Limb (tissue), 2 donors: Measurements from ENCODE around the gene ALS2CL.

Experiments
- DNase-seq, 2 donors: peaks; one replicate each; pipeline ENCODE4 v3.0.0-alpha.2; 2016; ENCODE audit errors: extremely low spot score in 2 of 2

The ALS2CL gene

DNA sequence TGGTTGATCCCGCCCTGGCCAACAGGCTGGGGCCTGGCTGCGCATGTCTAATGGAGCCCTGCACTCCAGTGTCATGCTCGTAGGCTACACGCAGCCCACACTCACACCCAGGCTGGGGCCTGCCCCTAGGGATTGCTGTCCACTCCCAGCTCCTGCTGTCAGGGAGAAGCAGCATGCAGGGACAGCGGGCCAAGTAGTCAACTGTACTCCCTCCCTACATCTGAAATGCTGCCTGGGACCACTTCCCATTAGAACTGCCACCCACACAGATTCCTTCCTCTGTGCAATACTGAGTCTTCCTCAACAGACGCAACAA is 16.1 kb downstream of the ALS2CL start:
- no peak for DNase-seq

DNA sequence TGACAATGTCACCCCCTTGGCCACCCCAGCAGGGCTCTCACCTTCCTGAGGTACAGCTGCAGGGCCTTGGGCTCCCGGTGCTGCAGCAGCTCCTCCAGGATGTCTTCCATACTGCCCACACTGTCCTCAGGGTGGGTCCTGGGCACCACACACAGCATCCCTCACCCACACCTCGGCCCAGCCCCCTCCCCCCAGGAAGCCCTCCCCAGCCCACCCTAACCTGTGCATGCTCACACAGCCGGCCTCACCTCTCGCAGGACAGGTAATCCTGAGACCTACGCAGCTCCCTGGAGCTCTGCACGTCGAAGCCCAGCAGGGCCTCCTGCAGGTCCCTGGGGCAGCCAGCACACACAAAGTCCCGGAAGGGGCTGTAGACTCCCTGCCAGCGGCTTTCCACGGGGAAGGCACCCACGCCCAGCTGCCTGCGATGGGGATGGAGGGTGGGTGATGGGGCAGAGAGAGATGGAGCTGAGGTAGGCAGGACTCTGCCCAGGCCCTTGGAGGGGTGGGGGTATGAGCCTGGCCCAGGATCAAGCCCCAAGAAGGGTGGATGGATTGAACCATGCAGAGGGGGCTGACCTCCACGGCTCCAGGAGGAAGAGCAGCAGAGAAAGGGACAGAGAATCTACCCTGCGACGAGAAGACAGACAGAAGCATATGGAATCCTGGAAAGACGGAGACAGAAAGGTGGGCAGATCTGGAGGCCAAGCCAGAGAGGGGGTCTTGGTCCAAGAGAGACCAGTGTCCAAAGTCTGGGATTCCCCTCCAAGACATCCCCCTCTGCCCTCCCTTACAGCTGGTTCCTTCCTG is 16.7 kb downstream of the ALS2CL start:
- DNase-seq = no peak

DNA sequence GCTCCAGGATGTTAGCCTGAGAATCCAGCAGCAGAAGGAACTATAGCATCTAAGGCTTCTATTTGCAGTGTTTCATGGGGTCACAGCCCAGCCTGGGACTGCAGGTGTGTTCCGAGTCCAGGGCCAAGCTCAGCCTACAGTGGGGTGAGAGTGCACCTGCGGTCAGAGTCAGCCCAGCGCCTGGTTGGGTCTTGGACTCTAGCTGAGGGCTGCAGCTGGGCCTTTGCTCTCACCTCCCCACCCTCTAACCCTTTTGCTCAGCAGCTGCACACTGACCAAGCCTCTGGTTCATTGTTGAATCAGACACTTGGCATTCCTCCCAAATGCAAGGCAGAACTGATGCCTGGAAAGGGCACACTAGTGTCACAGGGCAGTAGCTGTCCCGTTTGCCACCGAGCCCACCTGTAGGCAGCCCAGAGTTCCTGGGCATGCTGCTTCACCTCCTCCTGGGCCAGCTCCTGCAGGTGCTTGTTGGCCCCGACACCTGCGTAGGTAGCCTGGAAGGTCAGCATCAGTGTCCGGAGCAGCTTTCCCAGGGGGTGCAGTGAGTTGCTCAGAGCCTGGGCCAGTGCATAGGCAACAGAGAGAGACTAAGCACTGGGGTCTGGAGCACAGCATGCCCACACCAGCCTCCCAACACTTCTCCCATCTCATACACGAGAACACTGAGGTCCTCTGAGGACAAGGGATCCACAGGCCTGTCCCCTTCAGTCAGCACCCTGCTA is 17.5 kb downstream of the ALS2CL start:
- DNase-seq = no peak

DNA sequence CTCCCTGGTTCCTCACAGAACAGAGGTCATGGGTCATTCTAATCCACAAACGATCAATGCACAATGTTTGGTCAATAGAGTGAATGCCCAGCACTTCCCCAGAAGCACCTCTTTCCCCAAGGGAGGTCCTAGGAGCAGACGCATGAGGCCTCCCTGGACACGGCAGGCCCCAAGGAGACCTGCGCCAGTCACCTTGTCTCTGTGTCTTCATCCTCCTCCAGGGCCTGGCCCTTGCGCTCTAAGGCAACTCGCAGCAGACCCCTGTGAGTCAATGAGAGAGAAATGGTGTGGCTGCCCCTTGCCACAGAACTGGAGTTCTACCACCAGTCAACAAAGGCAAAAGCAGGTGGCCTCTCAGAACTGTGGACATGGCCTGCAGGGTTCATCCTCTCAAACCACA is 18.1 kb downstream of the ALS2CL start:
- no peak for DNase-seq

DNA sequence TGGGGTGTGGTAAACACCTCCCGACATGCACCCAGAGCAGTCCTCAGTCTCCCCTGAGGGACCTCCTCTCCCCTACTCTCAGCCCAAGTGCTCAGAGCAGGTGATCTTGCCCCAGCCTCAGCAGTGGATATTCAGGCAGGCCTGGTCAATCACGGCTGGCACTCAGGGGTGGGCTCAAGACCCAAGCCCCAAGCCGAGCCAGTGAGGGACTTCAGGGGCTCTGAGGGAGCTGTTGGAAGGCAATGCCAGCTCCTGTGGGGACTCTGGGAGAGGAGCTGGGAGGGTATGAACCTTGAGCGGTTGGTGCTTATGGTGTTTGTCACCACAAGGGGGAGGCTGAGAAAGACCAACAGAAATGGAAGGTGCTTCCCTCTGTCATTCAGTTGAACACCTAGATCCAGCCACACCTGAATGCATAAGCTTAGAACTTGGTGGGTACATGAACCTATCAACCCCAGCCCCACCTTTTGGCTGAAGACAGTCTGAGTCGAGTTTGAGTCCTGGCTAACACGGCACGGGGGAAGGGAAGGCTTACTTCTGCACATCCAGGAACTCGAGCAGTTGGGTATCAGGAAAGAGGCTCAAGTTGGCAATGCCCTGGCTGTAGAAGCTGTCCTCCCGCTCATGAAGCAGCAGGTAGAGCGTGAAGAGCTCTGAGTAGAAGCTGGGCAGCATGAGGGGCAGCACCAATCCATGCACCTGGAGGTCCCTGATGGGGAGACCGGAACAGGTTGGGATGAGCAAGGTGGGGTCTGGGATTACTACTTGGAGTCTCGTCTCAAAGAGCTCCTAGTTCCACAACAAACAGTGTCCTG is 19.2 kb downstream of the ALS2CL start:
- DNase-seq = no peak

DNA sequence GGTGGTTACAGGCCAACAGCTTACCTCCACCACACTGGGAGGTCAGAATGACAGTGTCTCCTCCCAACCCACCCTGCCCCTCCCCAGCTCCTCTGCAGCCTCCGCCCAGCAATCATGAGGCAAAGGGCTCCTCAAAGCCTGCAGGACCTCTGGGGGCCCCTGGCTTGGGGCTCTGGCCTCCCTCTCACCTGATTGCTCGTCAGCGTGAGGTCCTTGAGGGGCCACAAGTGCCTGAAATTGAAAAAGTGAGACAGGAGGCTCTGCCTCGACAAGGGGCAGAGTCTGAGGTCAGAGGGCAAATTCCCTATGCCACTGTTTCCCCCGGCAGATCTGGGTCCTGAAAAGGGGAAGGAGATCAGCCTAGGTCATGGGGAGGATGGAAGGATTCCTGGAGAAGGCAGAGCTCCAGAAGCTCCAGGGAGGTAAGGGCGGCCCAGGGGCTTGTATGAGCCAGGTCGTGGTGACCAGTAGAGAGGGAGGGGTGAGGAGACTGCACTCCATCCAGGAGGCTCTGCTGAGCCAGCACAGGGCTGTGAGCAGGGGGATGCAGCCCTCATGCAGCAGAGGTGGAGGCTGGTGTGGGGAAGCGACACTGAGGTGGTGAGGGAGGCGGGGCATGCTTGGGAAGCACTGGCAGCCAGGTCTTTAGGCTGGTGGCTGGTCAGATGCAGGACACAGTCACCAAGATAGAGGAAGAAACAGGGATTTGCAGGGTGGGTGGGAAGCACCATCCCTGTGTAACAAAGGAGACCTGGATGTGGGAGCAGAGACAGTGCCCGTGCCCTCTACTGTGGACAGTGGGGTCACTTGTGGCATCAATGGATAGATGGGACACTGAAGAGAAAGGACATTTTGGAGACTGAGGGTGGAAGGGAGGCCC is 20.1 kb downstream of the ALS2CL start:
- DNase-seq = peak in 1 of 2 donors; percentile 17

DNA sequence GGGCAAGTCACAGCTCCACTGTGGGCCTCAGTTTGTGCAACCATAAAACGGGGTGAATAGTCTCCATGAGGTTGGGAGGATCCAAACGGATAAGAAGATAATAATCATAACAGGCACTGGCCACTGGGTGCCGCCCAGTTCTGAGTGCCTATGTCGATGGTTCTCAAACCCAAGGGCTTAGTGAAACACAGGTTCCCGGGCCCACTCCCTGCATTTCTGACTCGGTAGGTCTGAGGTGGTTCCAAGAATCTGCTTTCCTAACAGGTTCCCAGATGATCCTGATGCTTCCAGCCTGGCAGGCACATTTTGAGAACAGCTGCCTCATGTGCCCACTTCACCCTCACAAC is 21.2 kb downstream of the ALS2CL start:
- no peak for DNase-seq

DNA sequence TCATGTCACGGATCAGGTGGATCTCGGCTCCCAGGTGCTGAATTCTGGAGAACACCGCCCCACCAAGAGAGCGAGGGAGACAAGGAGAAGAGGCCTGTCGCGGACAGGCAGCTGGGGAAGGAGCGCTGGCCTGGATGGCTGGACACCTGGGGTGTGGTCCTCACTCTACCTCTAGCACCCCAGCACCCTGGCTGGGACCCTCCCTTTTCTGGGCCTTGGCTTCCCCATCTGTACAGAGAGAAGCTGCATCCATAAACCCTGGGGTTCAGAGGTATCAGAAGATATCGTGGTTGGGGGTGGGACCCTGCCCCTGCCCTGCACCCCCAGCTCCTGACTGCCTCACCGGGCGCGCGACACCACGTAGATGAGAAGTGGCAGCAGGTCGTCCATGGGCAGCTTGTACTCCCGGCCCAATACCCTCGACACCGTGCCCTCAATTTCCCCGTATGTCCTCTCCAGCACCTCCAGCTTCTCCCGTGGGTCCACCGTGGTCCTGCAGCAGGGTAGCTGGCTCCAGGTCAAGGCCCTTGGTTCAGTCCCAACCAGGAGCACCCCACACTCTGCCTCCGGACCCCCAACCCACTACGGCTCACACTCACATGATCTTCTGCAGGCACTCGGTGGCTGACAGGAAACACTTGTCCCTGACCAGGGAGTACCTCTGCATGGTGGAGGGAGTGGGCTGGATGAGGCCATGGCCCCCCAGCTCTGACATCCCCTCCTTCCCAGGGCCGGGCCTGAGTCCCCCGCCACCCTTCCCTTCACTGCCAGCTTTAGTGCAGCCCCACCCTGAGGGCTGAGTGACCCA is 21.7 kb downstream of the ALS2CL start:
- DNase-seq = peak in 1 of 2 donors; percentile 13

DNA sequence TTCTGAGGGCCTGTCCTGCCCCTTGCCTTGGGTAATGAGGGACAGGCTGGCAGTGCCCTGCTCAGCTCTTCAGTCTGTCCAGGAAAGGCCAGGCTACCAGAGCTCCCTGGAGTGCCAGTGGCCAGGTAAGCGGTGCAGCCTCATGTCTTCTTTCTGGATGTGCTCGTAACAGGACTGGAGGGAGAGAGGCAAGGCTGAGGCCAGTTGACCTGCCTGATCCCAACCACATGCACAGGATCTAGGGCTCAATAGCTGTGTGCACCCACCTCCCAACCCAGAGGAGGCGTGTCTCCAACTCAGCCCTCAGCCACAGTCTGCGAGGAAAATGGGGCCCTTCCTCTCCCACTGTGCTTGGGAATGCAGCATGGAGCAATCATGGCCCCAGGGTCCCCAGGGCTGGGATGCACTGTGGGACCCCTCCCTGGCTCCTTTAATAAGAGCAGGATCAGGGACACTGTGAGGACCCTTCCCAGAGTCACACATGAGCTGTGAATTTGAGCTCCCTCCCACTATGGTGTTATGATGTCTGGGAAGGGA is 22.5 kb downstream of the ALS2CL start:
- DNase-seq = no peak

DNA sequence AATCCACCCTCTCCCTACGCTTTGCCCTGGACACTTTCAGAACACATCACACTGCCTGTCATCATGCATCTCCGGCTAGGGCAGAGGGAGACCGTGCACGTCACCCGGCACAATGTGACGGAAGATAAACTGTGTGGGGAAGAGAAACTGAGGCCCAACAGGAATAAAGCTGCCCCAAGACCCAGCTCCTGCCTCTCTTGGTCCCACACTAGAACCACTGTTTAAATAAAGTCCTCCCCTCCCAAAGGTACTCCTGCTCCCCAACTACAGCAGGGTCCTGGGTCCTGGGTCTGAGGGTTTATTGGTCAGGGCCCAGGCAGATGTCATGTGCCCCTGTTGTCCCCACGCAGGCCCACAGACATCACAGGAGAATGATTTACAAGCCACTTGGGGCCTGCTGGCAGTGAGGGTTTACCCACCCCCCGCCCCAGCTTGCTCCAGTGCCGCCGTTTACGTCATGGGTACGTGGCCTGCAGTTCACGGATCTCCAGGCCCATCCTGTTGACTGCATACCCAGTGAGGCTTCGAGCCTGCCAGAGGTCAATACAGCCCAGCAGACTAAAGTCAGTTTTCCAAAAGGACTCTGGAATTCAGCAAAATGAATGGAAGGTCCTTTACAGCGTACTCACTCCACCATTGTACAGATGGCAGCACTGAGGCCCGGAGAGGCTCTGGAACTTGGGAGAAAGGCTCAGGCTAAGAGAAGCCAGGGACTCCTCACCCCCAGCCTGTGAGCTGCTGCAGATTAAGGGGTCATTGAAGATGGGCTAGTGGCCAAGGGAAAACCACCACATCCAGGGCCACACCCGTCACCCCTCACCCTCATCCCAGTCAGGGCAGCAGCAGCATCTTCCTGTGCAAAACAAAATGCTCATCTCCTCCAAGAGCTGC is 23.2 kb downstream of the ALS2CL start:
- DNase-seq = peak in 1 of 2 donors; percentile 14

DNA sequence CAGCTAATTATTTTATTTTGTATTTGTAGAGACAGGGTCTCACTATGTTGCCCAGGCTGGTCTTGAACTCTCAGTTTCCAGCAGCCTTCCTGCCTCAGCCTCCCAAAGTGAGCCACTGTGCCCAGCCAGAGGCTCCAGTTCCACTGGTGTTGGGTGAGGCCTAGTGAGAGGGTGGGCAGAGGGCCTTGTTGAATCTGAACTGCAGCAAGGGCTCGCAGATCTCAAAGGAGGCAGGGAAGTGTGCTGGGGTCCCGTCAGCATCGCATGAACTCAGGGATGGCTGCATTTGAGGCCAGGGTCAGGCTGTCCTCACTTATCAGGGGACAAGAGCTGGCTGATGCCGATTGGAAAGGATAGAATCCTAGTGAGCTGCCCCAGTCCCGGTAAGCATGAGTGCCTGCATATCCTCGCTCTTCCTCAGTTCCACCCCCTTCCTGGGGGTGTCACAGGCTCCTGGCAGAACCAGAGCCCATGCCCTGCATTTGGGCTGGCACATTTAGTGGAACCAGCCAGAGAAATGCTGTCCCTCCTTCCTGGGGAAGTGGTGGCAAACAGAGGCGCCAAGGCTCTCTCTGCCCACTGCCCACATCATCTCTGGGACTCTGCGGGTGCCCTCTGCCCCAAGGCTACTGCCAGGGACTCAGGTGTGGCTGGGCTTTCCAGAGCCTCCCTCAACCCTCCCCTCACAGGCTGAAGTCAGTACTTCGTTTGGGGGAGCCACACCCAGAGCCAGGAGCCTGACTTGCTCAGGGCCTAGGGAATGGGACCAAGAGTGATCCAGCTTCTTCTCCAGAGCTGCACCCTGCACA is 24.1 kb downstream of the ALS2CL start:
- peak in 1 of 2 donors; percentile 12 for DNase-seq

DNA sequence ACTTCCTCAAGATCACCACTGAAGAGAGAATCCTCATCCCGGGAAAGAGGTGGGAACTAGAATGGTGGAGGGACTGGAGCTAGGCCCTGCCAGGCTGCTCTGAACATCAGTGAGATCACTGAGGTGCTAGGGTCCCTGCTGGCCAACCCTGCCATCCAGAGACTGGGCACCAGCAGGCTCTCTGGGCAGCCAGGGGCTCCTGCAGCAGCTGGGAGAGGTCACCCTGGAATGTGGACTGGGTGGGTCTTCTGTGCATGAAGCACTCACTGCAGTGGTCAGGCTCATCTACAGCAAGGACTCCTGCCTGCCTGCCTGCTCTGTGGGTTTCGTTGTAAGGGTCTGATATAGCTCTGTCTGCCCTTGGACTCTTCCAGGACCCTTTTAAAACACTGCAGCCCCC is 24.9 kb downstream of the ALS2CL start:
- peak in 1 of 2 donors; percentile 14 for DNase-seq

DNA sequence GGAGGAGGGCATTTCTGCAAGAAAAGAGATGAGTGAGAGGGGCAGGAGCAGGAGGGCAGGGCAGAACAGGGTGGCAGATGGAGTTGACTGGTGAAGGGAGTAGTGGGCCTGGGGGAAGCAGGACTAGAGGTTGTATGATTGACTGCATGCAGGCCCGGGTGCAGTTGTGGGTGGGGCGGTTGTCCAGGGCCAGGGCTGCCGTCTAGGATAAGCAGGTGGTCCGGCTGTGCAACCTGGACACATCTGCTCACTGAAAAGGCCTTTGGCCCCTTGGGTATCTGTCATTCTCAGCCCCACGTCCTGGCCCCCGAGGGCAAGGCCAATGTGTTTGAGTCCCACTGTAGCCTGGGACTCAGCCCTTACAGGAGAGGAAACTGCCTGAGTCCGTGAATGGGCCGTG is 25.4 kb downstream of the ALS2CL start:
- peak in 1 of 2 donors; percentile 17 for DNase-seq

DNA sequence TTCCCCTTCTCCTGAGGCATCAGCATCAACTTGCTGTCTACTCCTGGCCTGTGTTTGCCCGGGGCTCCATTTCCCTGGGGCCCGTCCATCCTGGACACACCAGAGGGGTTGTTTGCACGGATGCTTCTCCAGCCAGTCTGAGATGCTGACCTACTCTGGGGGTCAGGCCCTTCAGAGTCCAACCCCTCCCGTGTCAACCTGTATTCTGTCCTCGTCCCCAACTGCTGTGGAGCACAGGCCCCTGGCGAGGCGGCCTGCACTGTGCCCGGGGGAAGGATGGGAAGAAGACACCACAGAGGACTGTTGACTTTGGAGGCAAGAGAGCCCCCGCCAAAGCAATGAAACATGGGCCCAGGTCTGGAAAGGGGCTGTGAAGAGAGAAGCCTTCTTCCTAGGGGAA is 25.8 kb downstream of the ALS2CL start:
- peak in 1 of 2 donors; percentile 13 for DNase-seq

DNA sequence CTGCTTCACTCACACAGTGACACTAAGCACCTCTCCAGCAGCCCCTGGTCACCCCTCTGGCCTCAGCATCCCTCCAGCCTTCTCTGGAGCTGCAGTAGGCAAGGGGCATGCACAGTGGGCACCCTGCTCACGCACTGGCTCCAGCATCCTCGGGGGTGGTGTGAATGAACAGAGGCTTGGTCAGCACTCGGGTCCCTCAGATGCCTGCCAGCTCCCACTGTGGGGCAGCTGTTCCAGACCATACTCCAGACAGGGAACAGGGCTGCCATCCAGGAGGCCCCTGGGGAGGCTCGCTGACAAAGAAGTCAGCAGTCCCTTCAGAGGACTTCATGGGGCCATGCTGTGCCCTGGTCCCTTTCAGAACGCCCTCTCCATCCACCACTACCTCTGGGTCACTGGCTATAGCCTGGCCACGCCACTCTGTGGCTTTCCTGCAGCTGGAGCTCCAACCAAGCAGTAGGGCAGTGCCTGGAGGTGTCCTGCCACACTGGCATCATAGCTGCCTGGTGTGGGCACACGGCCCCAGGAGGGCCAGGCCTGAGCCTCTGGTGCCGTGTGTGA is 26.3 kb downstream of the ALS2CL start:
- DNase-seq = peak in 1 of 2 donors; percentile 24

DNA sequence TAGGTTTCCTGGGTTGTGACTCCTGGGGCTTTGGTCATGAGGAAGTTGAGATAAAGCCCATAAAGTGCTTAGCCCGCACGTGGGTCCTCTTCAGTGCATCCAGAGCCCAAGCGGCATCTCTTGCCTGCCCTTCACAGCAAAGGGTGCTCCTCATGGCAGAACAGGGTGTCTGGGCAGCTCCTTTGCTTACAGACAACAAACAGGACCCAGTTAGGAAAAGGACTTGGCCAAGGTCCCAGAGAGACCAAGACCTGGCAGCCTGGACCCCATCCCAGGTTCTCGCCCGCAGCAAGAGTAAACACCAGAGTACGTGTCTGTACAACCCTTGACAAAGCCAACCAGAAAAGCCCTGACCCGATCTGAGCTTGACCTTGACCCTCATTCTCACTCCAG is 27.0 kb downstream of the ALS2CL start:
- peak in 1 of 2 donors; percentile 19 for DNase-seq

DNA sequence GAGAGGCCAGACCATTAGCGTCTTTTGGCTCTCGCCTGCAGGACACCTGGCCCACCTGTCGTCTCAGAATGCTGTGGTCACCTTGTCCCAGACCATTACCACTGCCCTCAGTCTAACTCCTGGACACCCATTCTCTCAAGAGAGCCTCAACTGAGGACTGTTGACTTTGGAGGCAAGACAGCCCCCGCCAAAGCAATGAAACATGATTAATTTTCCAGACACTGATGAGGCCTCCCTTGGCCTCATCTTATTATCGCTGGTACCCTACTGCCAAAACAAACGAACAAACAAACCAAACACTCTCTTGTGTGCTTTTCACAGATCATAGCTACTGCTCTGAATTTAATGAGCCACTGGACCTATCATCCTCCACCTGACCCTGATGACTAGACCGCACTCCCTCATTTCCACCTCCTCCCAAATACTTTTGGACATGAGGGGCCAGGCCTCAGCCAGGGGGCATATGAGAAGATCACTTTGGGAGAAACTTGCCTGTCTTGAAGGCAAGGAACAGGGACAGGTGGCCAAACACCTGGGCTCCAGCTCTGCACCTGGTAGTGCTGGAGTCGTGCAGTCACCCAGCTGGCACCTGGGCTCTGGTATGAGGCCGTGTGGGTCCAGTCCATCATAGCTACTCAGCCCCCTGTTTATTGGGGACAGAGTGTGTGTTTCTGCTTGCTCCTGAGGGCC is 27.6 kb downstream of the ALS2CL start:
- peak in 1 of 2 donors; percentile 19 for DNase-seq
